Measurements from ENCODE around the gene CLASP1.
"Not testable (repeated sequence)": the region's sequence is repeated elsewhere in the genome, so short reads cannot be mapped to it uniquely, and the experiment has no call there.

The CLASP1 gene

DNA sequence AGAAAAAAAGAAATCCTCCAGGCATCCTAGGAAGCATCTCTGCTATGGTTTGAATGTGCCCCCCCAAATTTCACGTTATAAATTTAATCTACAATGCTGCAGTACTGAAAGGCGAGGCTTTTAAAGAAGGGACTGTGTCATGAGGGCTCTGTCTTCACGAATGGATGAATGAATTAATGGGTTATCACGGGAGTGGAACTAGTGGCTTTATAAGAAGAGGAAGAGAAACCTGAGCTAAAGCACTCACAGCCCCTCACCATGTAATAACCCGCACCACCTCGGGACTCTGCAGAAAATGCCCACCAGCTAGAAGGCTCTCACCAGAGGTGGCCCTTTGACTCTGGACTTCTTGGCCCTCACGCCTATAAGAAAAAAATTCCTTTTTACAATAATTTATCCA, 90.9 kb downstream of the CLASP1 start:
- peak overlapping the region; percentile 48 for H3K4me3 ChIP-seq (ENCODE audit: low read length)
- H3K79me2 ChIP-seq (ENCODE audit: low read length): peaks cover 53% of the 10 kb centered on the region
- peaks cover 4% of the 10 kb centered on the region for H3K36me3 ChIP-seq (replicated peaks; ENCODE audit: low read depth, low read length)
- H2AFZ ChIP-seq (ENCODE audit: low read depth, low read length): no peak overlapping the region
- peak overlapping the region; percentile 63 for H3K4me2 ChIP-seq (ENCODE audit: low read length)
- H4K20me1 ChIP-seq (ENCODE audit: insufficient read depth, low read length): peaks cover 58% of the 10 kb centered on the region
- H3K9ac ChIP-seq (ENCODE audit: low read length): no peak overlapping the region
- no peaks in the 10 kb centered on the region for H3K9me3 ChIP-seq (ENCODE audit: insufficient read depth, low read length)
- H3K4me1 ChIP-seq (ENCODE audit: low read length): peaks cover 28% of the 10 kb centered on the region
- no peak overlapping the region for H3K27ac ChIP-seq (ENCODE audit: low read length)
- H3K27me3 ChIP-seq (ENCODE audit: low read depth, low read length): no peaks in the 10 kb centered on the region
- no peak for TF ChIP-seq EZH2phosphoT487 (IDR thresholded peaks at IDR 0.05; ENCODE audit: low read depth)
- TF ChIP-seq, protein P1, sequence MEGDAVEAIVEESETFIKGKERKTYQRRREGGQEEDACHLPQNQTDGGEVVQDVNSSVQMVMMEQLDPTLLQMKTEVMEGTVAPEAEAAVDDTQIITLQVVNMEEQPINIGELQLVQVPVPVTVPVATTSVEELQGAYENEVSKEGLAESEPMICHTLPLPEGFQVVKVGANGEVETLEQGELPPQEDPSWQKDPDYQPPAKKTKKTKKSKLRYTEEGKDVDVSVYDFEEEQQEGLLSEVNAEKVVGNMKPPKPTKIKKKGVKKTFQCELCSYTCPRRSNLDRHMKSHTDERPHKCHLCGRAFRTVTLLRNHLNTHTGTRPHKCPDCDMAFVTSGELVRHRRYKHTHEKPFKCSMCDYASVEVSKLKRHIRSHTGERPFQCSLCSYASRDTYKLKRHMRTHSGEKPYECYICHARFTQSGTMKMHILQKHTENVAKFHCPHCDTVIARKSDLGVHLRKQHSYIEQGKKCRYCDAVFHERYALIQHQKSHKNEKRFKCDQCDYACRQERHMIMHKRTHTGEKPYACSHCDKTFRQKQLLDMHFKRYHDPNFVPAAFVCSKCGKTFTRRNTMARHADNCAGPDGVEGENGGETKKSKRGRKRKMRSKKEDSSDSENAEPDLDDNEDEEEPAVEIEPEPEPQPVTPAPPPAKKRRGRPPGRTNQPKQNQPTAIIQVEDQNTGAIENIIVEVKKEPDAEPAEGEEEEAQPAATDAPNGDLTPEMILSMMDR (IDR thresholded peaks at IDR 0.05; ENCODE audit: low read depth, low read length): no peak

DNA sequence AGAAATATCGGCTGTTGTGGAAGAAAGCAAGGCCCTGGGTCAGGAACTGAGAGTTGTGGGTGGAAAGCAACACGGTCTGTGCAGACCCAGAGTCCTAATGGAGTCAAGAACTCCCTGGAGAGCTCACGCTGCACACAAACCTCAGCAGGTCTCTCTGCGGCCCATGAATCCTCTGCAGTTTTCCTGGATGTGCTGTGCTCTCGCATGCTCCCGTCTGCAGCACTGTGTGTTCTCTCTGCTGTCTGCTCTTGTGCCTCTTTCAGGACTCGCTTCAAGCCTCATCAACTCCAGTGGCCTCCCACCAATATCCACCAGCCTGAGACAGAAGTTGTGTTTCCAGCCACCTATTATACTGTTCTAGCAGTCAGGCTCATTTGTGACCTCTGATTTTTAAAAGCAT, 94.3 kb downstream of the CLASP1 start:
- no peaks in the 10 kb centered on the region for H3K36me3 ChIP-seq (replicated peaks; ENCODE audit: low read depth, low read length)
- H3K4me1 ChIP-seq (ENCODE audit: low read length): peaks cover 20% of the 10 kb centered on the region
- no peak overlapping the region for H3K4me3 ChIP-seq (ENCODE audit: low read length)
- no peaks in the 10 kb centered on the region for H3K9me3 ChIP-seq (ENCODE audit: insufficient read depth, low read length)
- no peak overlapping the region for H3K9ac ChIP-seq (ENCODE audit: low read length)
- no peak overlapping the region for H3K27ac ChIP-seq (ENCODE audit: low read length)
- no peak overlapping the region for H2AFZ ChIP-seq (ENCODE audit: low read depth, low read length)
- H3K27me3 ChIP-seq (ENCODE audit: low read depth, low read length): no peaks in the 10 kb centered on the region
- no peak overlapping the region for H3K4me2 ChIP-seq (ENCODE audit: low read length)
- no peak for TF ChIP-seq EZH2phosphoT487 (IDR thresholded peaks at IDR 0.05; ENCODE audit: low read depth)
- TF ChIP-seq, protein P1 (IDR thresholded peaks at IDR 0.05; ENCODE audit: low read depth, low read length): no peak
- peaks cover 66% of the 10 kb centered on the region for H3K79me2 ChIP-seq (ENCODE audit: low read length)
- peaks cover 54% of the 10 kb centered on the region for H4K20me1 ChIP-seq (ENCODE audit: insufficient read depth, low read length)

DNA sequence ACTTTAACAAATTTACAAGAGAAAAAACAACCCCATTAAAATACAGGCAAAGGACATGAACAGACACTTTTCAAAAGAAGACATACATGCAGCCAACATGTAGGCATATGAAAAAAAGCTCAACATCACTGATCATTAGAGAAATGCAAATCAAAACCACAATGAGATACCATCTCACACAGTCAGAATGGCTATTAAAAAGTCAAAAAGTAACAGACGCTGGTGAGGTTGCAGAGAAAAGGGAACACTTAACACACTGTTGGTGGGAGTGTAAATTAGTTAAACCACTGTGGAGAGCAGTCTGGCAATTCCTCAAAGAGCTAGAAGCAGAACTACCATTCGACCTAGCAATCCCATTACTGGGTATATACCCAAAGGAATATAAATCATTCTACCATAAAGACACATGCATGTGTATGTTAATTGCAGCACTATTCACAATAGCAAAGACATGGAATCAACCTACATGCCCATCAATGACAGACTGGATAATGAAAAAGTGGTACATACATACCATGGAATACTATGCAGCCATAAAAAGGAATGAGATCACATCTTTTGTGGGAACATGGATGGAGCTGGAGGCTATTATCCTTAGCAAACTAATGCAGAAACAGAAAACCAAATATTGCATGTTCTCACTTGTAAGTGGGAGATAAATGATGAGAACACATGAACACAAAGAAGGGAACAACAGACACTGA, 96.6 kb downstream of the CLASP1 start:
- H3K4me2 ChIP-seq (ENCODE audit: low read length); H3K36me3 ChIP-seq (replicated peaks; ENCODE audit: low read depth, low read length); H3K9me3 ChIP-seq (ENCODE audit: insufficient read depth, low read length); H3K27ac ChIP-seq (ENCODE audit: low read length); H3K9ac ChIP-seq (ENCODE audit: low read length); H3K27me3 ChIP-seq (ENCODE audit: low read depth, low read length); H3K4me3 ChIP-seq (ENCODE audit: low read length); H2AFZ ChIP-seq (ENCODE audit: low read depth, low read length): not testable (repeated sequence)
- Histone ChIP-seq H3K4me1 (ENCODE audit: low read length) (peaks cover 11% of the 10 kb centered on the region), H3K79me2 (ENCODE audit: low read length) (peaks cover 76% of the 10 kb centered on the region), H4K20me1 (ENCODE audit: insufficient read depth, low read length) (peaks cover 46% of the 10 kb centered on the region)

DNA sequence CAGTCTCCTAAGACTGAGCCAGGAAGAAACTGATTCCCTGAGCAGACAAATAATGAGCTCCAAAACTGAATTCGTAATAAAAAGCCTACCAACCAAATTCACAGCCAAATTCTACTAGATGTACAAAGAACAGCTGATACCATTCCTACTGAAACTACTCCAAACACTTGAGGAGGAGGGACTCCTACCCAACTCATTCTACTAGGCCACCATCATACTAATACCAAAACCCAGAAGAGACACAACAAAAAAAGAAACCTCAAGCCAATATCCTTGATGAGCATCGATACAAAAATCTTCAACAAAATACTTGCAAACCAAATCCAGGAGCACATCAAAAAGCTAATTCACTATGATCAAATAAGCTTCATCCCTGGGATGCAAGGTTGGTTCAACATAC, 98.6 kb downstream of the CLASP1 start:
- no peaks in the 10 kb centered on the region for H3K9me3 ChIP-seq (ENCODE audit: insufficient read depth, low read length)
- H3K4me3 ChIP-seq (ENCODE audit: low read length): no peak overlapping the region
- H3K27me3 ChIP-seq (ENCODE audit: low read depth, low read length): no peaks in the 10 kb centered on the region
- H4K20me1 ChIP-seq (ENCODE audit: insufficient read depth, low read length): peaks cover 46% of the 10 kb centered on the region
- H3K4me2 ChIP-seq (ENCODE audit: low read length): no peak overlapping the region
- H3K36me3 ChIP-seq (replicated peaks; ENCODE audit: low read depth, low read length): no peaks in the 10 kb centered on the region
- no peak overlapping the region for H2AFZ ChIP-seq (ENCODE audit: low read depth, low read length)
- no peak overlapping the region for H3K9ac ChIP-seq (ENCODE audit: low read length)
- peaks cover 10% of the 10 kb centered on the region for H3K4me1 ChIP-seq (ENCODE audit: low read length)
- peaks cover 80% of the 10 kb centered on the region for H3K79me2 ChIP-seq (ENCODE audit: low read length)
- TF ChIP-seq, protein P1 (IDR thresholded peaks at IDR 0.05; ENCODE audit: low read depth, low read length): no peak
- TF ChIP-seq EZH2phosphoT487 (IDR thresholded peaks at IDR 0.05; ENCODE audit: low read depth): no peak
- H3K27ac ChIP-seq (ENCODE audit: low read length): no peak overlapping the region
